Measurements from ENCODE around the gene DMRTB1. TPM values are rescaled to one million over a fixed set of nuclear protein-coding genes. Genes with fewer than 3 reads are reported as not detected.

The DMRTB1 gene
- total and polyA plus RNA-seq, 2 donors (not counting 1 experiment from before 2014, with no cell fraction given), result not detected

GRCh38 chr1:53431244-53431643, 28.0 kb upstream of the DMRTB1 start:
- no peak overlapping the region for H3K27ac ChIP-seq (ENCODE audit: low read length in 2 of 2)
- H3K4me1 ChIP-seq (ENCODE audit: control insufficient read depth in 2 of 2, insufficient read depth in 2 of 2, low read length in 2 of 2), result no peaks in the 10 kb centered on the region
- ChIA-PET CTCF (interaction anchor here (0.5 kb wide), 1 partner anchor 10 kb away, joined by 4 read pairs; no protein-coding TSS in a partner anchor), POLR2A (no interaction called here)
- no peak overlapping the region for H3K4me3 ChIP-seq (ENCODE audit: control extremely low read depth in 1 of 5, extremely low read depth in 1 of 5, insufficient read depth in 1 of 5, low read depth in 2 of 5, low read length in 4 of 5)
- ATAC-seq (ENCODE audit: low read depth) (no peak), DNase-seq (no peak)
- H2AFZ ChIP-seq (ENCODE audit: insufficient read depth, low read depth, low read length, poor library complexity, severe bottlenecking), result no peak overlapping the region
- H3K4me3 Mint-ChIP-seq, result no peak overlapping the region
- H3K27me3 ChIP-seq (replicated peaks in 1 of 4; ENCODE audit: control extremely low read depth in 1 of 4, control insufficient read depth in 3 of 4, insufficient read depth in 4 of 4, low read length in 3 of 4), result peaks cover 0 to 6% (median 2%) of the 10 kb centered on the region in 4 experiments
- no peak overlapping the region for H3K4me2 ChIP-seq (replicated peaks; ENCODE audit: low read depth, low read length, poor library complexity, severe bottlenecking)
- intact Hi-C loops (cut with micrococcal nuclease), result no loop called here
- H3K36me3 ChIP-seq (replicated peaks in 1 of 2; ENCODE audit: control extremely low read depth in 1 of 2, control insufficient read depth in 1 of 2, extremely low read depth in 1 of 2, insufficient read depth in 2 of 2, low read length in 1 of 2), result no peaks in the 10 kb centered on the region
- WGBS (ENCODE audit: insufficient coverage), result no CpG with 5 or more reads among the region's 4 CpGs
- H3K27ac Mint-ChIP-seq, result no peak overlapping the region
- no peaks in the 10 kb centered on the region for H3K79me2 ChIP-seq (ENCODE audit: control insufficient read depth, insufficient read depth, low read length)
- H3K9ac ChIP-seq (ENCODE audit: low read length), result no peak overlapping the region
- no peaks in the 10 kb centered on the region for H3K4me1 Mint-ChIP-seq
- peaks cover 65% of the 10 kb centered on the region for H3K27me3 Mint-ChIP-seq
- H3K9me3 ChIP-seq (ENCODE audit: control extremely low read depth in 1 of 3, control insufficient read depth in 2 of 3, insufficient read depth in 1 of 3, low read length in 2 of 3), result peaks cover 0 to 7% (median 0%) of the 10 kb centered on the region in 3 donors
- TF ChIP-seq EZH2 (IDR thresholded peaks at IDR 0.05; ENCODE audit: borderline replicate concordance, insufficient read depth, low read depth, low read length, poor library complexity, severe bottlenecking), result no peak
- no peak for TF ChIP-seq CTCF (IDR thresholded peaks at IDR 0.05)
- H3K9me3 Mint-ChIP-seq (ENCODE audit: insufficient read depth), result no peaks in the 10 kb centered on the region
- H4K20me1 ChIP-seq (ENCODE audit: control insufficient read depth, insufficient read depth, low read length, poor library complexity, severe bottlenecking), result no peaks in the 10 kb centered on the region

GRCh38 chr1:53431805-53432565, 27.2 kb upstream of the DMRTB1 start:
- intact Hi-C loops (cut with micrococcal nuclease), result no loop called here
- no peaks in the 10 kb centered on the region for H3K9me3 Mint-ChIP-seq (ENCODE audit: insufficient read depth)
- Histone ChIP-seq H3K4me1 (ENCODE audit: control insufficient read depth in 2 of 2, insufficient read depth in 2 of 2, low read length in 2 of 2) (no peaks in the 10 kb centered on the region), H3K27ac (ENCODE audit: low read length in 2 of 2) (no peak overlapping the region), H3K9ac (ENCODE audit: low read length) (no peak overlapping the region), H2AFZ (ENCODE audit: insufficient read depth, low read depth, low read length, poor library complexity, severe bottlenecking) (no peak overlapping the region), H3K4me2 (replicated peaks; ENCODE audit: low read depth, low read length, poor library complexity, severe bottlenecking) (no peak overlapping the region), H3K9me3 (ENCODE audit: control extremely low read depth in 1 of 3, control insufficient read depth in 2 of 3, insufficient read depth in 1 of 3, low read length in 2 of 3) (peaks cover 0 to 7% (median 0%) of the 10 kb centered on the region in 3 donors), H3K27me3 (replicated peaks in 1 of 4; ENCODE audit: control extremely low read depth in 1 of 4, control insufficient read depth in 3 of 4, insufficient read depth in 4 of 4, low read length in 3 of 4) (peaks cover 0 to 6% (median 2%) of the 10 kb centered on the region in 4 experiments), H4K20me1 (ENCODE audit: control insufficient read depth, insufficient read depth, low read length, poor library complexity, severe bottlenecking) (no peaks in the 10 kb centered on the region), H3K4me3 (ENCODE audit: control extremely low read depth in 1 of 5, extremely low read depth in 1 of 5, insufficient read depth in 1 of 5, low read depth in 2 of 5, low read length in 4 of 5) (no peak overlapping the region), H3K79me2 (ENCODE audit: control insufficient read depth, insufficient read depth, low read length) (no peaks in the 10 kb centered on the region), H3K36me3 (replicated peaks in 1 of 2; ENCODE audit: control extremely low read depth in 1 of 2, control insufficient read depth in 1 of 2, extremely low read depth in 1 of 2, insufficient read depth in 2 of 2, low read length in 1 of 2) (no peaks in the 10 kb centered on the region)
- no peaks in the 10 kb centered on the region for H3K4me1 Mint-ChIP-seq
- no peak overlapping the region for H3K27ac Mint-ChIP-seq
- ChIA-PET POLR2A (no interaction called here), CTCF (interaction anchor here (0.5 kb wide), 1 partner anchor 9 kb away, joined by 4 read pairs; no protein-coding TSS in a partner anchor)
- H3K27me3 Mint-ChIP-seq, result peaks cover 59% of the 10 kb centered on the region
- no peak overlapping the region for H3K4me3 Mint-ChIP-seq
- ATAC-seq (ENCODE audit: low read depth) (no peak), DNase-seq (no peak)
- WGBS (ENCODE audit: insufficient coverage), result no CpG with 5 or more reads among the region's 5 CpGs
- TF ChIP-seq EZH2 (IDR thresholded peaks at IDR 0.05; ENCODE audit: borderline replicate concordance, insufficient read depth, low read depth, low read length, poor library complexity, severe bottlenecking) (no peak), CTCF (IDR thresholded peaks at IDR 0.05) (no peak)
